ENCODE data around the gene PRICKLE4. TPM values are rescaled to one million over a fixed set of nuclear protein-coding genes. Genes with fewer than 3 reads are reported as not detected.

PRICKLE4 gene
- total and polyA plus RNA-seq, 2 of the 13 experiments (the other 11 are each of a cell fraction or from before 2014, with no cell fraction given), result 0.92 to 1.2 TPM

GRCh38 chr6:41741625-41742490 is 38.7 kb upstream of the PRICKLE4 start (continued):
- TF ChIP-seq TBX3 (IDR thresholded peaks at IDR 0.05; ENCODE audit: borderline replicate concordance) (no peak), YEATS2 (CRISPR knock-in tag; IDR thresholded peaks at IDR 0.05; ENCODE audit: borderline replicate concordance) (peak; percentile 73; the same call in 1 of the 2 replicates), EED (CRISPR knock-in tag; IDR thresholded peaks at IDR 0.05) (no peak), RARA (CRISPR knock-in tag; IDR thresholded peaks at IDR 0.05) (peak; percentile 65; the same call in 1 of the 2 replicates), ZNF598 (CRISPR knock-in tag; IDR thresholded peaks at IDR 0.05; ENCODE audit: borderline replicate concordance) (no peak), ZNF558 (CRISPR knock-in tag; IDR thresholded peaks at IDR 0.05; ENCODE audit: borderline replicate concordance) (no peak), ZNF317 (CRISPR knock-in tag; IDR thresholded peaks at IDR 0.05) (no peak), ZNF501 (CRISPR knock-in tag; IDR thresholded peaks at IDR 0.05) (no peak), NCOR1 (IDR thresholded peaks at IDR 0.05; ENCODE audit: borderline replicate concordance, low read length) (peak; percentile 63; the same call in 1 of the 2 replicates), MATR3 (CRISPR knock-in tag; IDR thresholded peaks at IDR 0.05) (no peak), RXRA (CRISPR knock-in tag; IDR thresholded peaks at IDR 0.05) (peak; percentile 47; the same call in 1 of the 2 replicates), ZNF644 (CRISPR knock-in tag; IDR thresholded peaks at IDR 0.05; ENCODE audit: low read depth) (0 out of 2 replicates have a peak, but pooled peaks have one; percentile 71), HDAC1 (CRISPR knock-in tag; IDR thresholded peaks at IDR 0.05) (peak; percentile 38), PAF1 (CRISPR knock-in tag; IDR thresholded peaks at IDR 0.05) (no peak), ZNF777 (CRISPR knock-in tag; IDR thresholded peaks at IDR 0.05) (no peak)
- TF ChIP-seq, protein P1, sequence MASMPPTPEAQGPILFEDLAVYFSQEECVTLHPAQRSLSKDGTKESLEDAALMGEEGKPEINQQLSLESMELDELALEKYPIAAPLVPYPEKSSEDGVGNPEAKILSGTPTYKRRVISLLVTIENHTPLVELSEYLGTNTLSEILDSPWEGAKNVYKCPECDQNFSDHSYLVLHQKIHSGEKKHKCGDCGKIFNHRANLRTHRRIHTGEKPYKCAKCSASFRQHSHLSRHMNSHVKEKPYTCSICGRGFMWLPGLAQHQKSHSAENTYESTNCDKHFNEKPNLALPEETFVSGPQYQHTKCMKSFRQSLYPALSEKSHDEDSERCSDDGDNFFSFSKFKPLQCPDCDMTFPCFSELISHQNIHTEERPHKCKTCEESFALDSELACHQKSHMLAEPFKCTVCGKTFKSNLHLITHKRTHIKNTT (CRISPR knock-in tag; IDR thresholded peaks at IDR 0.05), result no peak
- TF ChIP-seq, protein P2, sequence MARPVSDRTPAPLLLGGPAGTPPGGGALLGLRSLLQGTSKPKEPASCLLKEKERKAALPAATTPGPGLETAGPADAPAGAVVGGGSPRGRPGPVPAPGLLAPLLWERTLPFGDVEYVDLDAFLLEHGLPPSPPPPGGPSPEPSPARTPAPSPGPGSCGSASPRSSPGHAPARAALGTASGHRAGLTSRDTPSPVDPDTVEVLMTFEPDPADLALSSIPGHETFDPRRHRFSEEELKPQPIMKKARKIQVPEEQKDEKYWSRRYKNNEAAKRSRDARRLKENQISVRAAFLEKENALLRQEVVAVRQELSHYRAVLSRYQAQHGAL (CRISPR knock-in tag; IDR thresholded peaks at IDR 0.05; ENCODE audit: not compliant biosample characterization), result no peak
- TF ChIP-seq, protein P3, sequence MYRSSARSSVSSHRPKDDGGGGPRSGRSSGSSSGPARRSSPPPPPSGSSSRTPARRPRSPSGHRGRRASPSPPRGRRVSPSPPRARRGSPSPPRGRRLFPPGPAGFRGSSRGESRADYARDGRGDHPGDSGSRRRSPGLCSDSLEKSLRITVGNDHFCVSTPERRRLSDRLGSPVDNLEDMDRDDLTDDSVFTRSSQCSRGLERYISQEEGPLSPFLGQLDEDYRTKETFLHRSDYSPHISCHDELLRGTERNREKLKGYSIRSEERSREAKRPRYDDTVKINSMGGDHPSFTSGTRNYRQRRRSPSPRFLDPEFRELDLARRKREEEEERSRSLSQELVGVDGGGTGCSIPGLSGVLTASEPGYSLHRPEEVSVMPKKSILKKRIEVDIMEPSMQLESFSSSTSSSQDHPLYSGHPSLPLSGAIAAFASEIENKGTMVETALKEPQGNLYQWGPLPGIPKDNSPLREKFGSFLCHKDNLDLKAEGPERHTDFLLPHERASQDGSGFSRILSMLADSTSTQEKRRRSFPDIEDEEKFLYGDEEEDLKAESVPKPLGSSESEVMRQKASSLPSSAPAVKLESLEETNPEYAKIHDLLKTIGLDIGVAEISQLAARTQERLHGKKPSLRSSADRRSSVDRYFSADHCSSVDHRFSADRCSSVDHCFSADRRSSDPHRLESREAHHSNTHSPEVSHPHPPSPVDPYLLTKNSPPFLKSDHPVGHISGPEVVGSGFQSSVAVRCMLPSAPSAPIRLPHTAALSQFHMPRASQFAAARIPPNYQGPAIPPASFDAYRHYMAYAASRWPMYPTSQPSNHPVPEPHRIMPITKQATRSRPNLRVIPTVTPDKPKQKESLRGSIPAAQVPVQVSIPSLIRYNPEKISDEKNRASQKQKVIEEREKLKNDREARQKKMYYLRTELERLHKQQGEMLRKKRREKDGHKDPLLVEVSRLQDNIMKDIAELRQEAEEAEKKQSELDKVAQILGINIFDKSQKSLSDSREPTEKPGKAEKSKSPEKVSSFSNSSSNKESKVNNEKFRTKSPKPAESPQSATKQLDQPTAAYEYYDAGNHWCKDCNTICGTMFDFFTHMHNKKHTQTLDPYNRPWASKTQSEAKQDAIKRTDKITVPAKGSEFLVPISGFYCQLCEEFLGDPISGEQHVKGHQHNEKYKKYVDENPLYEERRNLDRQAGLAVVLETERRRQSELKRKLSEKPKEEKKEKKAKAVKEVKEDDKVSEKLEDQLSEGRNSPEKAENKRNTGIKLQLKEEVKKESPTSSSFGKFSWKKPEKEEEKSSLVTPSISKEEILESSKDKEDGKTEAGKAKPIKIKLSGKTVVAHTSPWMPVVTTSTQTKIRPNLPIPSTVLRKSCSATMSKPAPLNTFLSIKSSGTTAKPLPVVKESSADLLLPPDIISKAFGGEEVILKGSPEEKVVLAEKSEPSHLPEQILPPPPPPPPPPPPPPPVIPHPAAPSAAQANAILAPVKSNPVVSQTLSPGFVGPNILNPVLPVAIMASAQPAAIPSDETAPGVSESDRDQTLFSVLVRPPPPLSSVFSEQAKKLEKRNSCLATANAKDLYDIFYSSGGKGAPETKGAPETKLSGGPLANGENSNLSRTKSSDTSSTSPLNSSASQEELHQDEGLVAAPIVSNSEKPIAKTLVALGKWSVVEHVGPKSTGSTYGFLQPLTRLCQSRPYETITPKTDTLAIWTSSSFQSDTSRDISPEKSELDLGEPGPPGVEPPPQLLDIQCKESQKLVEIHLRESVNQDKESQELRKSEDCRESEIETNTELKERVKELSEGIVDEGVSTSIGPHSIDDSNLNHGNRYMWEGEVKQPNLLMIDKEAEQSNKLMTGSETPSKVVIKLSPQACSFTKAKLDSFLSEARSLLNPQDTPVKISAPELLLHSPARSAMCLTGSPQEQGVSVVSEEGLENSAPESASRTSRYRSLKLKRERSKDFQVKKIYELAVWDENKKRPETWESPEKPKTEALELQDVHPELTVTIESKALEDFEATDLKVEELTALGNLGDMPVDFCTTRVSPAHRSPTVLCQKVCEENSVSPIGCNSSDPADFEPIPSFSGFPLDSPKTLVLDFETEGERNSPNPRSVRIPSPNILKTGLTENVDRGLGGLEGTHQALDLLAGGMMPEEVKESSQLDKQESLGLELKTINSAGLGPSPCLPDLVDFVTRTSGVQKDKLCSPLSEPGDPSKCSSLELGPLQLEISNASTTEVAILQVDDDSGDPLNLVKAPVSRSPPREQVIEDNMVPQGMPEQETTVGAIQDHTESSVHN (CRISPR knock-in tag; IDR thresholded peaks at IDR 0.05), result no peak

All from HepG2 (cell line).